Measurements from ENCODE around the gene PNRC2. TPM values are rescaled to one million over a fixed set of nuclear protein-coding genes. Genes with fewer than 3 reads are reported as not detected.

Gene PNRC2
- 81.9 TPM for total RNA-seq
- long read RNA-seq, transcript PNRC2-201 (3 exons, 2,416 nt), result major isoform, 101 of 116 reads
- long read RNA-seq, partial matches to known transcripts, result 0 of 116 reads
- long read RNA-seq, other reads (novel, unspliced or antisense), result 12 of 116 reads

DNA sequence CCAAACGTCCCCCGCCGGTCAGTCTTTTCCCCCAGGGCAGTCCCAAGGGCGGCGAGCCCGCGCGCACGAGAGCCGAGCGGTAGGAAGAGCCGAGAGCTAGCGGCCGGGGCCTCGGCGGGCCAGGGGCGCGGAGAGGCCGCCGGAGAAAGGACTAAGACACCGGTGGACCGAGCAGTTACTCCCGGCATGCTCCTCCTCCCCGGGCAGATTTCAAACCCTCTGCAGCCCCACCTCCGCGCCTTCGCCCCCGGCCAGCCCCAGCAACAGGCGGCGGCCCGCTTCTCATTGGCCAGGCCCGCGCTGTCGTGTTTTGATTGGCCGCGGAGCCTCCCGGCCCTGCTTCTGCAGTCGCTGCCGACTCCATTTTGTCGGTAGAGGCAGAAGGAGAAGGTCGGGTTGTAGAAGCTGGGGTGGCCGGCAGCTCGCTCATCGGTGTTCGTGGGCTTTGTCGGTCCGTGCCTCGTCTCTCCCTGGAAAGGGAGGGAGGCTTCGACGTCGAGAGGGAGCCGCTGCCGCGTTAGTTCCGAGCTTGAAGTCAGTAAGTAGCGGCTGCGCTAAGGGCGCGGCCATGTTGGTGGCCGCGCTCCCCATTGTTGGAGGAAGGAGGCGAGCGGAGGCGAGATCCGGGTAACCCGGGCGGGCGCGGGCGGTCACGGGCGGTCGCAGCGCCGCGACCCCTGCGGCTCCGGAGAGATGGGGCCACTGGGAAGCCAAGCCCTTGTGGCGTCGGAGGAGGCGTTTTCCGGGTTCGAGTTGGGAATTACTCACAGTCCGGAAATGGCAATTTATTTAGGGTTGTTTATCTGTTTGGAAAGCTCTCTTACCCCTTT lies at the start of gene PNRC2:
Gene PNRC2 (plus strand): TSS at position 368 of the 830 bp plus-strand sequence. CDS start 1,630 bp downstream, outside the sequence.
- intact Hi-C loops (cut with micrococcal nuclease), result loop anchor here (5.0 kb wide), 1 partner anchor 68 kb away; no protein-coding TSS in a partner anchor
- ATAC-seq (peak; percentile 96), DNase-seq (peak; percentile 98)

GRCh38 chr1:23910144-23910543 lies 49.5 kb upstream of the PNRC2 start:
- DNase-seq, result no peak
- intact Hi-C loops (cut with micrococcal nuclease), result no loop called here
- no peak for ATAC-seq

GRCh38 chr1:23910553-23911246 lies 48.9 kb upstream of the PNRC2 start:
- intact Hi-C loops (cut with micrococcal nuclease), result no loop called here
- DNase-seq (no peak), ATAC-seq (no peak)

GRCh38 chr1:23911921-23912320 lies 47.7 kb upstream of the PNRC2 start:
- ATAC-seq, result no peak
- intact Hi-C loops (cut with micrococcal nuclease), result no loop called here
- DNase-seq, result no peak

- intact Hi-C loops (cut with micrococcal nuclease), result no loop called here
- ATAC-seq (no peak), DNase-seq (no peak)
These were observed 46.3 kb upstream of the PNRC2 start, which contains the start of gene CNR2 for GRCh38 chr1:23913212-23913880. TSS of gene CNR2 (minus strand) at chr1:23913362. CDS start at chr1:23875617, 37,745 bp downstream.

- DNase-seq, result no peak
- ATAC-seq, result no peak
- intact Hi-C loops (cut with micrococcal nuclease), result no loop called here
These were observed 44.7 kb upstream of the PNRC2 start for GRCh38 chr1:23914921-23915320.

DNA sequence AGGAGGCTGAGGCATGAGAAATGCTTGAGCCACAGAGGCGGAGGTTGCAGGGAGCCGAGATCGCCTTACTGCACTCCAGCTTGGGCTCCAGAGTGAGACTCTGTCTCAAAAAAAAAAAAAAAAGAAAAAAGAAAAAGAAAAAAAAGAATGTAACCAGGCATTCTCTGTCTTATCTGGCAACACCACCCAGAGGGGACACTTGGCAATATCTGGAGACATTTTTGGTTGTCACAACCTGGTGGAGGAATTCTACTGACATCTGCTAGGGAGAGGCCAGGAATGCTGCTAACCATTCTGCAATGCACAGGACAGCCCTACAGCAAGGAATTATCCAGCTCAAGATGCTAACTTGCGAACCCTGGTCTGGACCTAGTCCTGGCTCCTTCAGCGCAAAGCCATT lies 44.2 kb upstream of the PNRC2 start:
- intact Hi-C loops (cut with micrococcal nuclease), result no loop called here
- no peak for ATAC-seq

DNA sequence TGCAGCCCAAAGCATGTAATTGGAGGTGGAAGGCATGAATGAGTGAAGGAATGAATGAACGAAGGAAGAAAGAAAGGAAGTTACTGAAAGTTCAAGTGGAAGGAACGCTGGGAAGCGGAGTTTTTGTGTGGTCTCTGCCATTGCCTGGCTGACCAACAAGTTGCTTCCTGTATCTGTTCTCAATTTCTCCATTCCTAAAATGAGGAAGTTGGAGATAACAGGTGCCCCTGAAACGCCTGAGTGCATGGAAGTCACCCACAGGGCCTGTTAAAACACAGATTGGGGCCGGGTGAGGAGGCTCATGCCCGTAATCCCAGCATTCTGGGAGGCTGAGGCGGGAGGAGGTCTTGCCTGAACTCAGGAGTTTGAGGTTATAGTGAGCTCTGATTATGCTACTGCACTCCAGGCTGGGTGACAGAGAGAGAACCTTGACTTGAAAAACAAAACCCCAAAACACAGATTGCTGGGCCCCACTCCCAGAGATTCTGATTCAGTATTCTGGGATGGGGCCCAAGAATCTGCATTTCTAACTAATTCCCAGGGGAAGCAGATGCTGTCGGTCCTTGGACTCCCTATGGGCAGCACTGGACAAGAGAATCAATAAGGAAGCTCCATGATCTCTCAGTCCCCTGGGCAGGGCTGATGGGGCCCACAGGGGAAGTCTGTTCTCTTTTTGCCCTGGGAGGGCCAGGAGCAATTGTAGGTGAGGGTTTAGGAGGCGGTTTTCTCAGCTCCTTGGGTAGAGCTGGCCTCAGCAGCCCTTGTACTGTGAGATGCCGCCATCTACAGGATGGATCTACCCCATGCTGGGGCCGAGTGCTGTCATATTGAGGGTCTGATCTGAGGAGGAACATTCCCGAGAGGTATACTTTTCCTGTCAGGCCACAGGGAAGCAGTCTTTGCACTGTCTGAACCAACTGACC lies 43.2 kb upstream of the PNRC2 start:
- peak; percentile 65 for DNase-seq
- peak; percentile 69 for ATAC-seq
- intact Hi-C loops (cut with micrococcal nuclease), result no loop called here

More for the DNA sequence above, 44.2 kb upstream of the PNRC2 start:
- DNase-seq, result no peak

DNA sequence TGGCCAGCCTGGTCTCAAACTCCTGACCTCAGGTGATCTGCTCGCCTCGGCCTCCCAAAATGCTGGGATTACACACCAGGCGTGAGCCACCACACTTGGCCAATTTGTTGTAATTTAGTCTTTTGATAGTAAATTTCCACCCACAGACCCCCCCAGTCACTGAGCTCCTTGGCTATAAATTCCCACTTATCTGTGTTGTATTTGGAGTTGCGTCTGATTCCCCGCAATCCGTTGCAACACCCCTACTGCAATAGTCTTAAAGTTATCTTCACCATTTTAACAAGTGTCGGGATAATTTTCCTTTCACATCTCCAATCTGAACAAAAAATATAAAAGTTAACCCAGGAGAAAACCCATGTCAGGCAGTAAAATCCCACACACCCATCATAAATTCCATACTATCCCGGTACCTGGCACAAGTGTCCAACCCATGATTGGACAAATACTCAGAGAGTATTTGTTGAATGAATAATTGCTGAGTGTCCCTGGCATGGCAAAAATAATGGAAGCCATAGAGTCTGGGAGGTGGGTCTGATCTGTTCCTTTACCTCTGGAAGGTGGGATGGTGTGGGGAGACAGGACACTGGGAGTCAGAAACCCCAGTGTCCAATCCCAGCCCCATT lies 37.2 kb upstream of the PNRC2 start:
- DNase-seq (no peak), ATAC-seq (no peak)
- intact Hi-C loops (cut with micrococcal nuclease), result no loop called here

GRCh38 chr1:23923592-23924499 lies 35.8 kb upstream of the PNRC2 start:
- DNase-seq (no peak), ATAC-seq (no peak)
- intact Hi-C loops (cut with micrococcal nuclease), result no loop called here

DNA sequence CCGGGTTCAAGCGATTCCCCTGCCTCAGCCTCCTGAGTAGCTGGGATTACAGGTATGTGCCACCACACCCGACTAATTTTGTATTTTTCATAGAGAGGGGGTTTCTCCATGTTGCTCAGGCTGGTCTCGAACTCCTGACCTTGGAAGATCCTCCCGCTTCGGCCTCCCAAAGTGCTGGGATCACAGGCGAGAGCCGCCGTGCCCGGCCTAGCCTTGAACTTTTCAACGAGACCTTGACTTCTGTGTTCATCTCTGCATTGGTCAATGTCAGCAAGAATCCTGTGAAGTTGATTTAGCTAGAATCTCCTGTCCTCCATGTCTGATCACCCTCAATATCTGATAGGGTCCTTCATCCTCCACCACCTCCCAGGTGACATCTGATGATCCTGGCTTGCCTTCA lies 35.0 kb upstream of the PNRC2 start:
- no peak for DNase-seq
- no peak for ATAC-seq
- intact Hi-C loops (cut with micrococcal nuclease), result no loop called here

DNA sequence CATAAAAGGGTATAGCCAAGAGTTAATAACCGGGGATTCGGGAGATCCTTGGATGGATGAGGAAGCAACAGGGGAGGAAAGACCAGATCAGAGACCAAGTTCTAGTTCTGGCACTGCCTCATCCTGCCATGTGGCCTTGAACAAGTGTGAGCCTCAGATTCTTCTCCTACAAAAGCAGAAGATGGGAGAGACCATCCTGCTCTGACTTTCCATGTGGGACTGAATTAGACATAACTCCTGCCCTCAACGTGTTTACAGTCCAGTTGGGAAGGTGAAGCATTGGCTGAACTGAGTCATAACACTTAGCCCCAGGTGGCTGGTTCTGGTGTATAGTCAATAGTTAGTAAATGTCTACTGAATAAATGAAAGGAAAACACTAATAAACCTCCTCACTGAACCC lies 34.3 kb upstream of the PNRC2 start:
- DNase-seq (no peak), ATAC-seq (no peak)
- intact Hi-C loops (cut with micrococcal nuclease), result no loop called here

- intact Hi-C loops (cut with micrococcal nuclease), result no loop called here
- ATAC-seq (no peak), DNase-seq (no peak)
These were observed 32.5 kb upstream of the PNRC2 start for GRCh38 chr1:23927097-23927496.

DNA sequence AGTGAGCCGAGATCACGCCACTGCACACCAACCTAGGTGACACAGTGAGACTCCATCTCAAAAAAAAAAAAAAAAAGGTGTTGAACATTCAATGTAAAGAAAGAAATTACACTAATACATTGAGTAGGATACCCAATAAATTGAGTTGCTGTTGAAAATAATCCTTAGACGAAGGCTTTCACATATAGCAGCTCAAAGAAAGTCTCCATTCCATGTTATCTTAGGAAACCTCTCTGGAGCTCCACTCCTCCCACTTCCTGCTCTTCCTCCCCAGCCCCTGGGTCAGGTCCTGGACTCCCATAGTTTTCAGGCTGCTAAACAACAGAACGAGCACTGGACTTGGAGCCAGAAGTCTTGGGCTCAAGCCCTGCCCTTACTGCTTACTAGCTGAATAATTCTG lies 30.8 kb upstream of the PNRC2 start:
- intact Hi-C loops (cut with micrococcal nuclease), result no loop called here
- DNase-seq (no peak), ATAC-seq (no peak)

DNA sequence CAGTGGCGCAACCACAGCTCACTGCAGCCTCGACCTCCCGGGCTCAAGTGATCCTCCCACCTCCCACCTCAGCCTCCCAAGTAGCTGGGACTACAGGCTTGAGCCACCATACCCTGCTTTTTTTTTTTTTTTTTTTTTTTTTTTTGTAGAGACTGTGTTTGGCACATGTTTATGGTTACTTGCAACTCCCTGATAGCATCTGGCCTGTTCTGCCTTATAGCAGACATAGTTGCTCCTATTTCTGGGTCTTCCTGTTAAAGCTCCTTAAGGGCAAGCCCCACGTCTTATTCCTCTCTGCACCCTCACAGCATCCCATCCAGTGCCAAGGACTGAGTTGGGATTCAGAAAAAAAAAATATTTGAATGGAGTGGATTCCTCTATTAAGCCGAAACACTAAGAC lies 29.4 kb upstream of the PNRC2 start:
- DNase-seq, result no peak
- intact Hi-C loops (cut with micrococcal nuclease), result no loop called here
- ATAC-seq, result no peak

DNA sequence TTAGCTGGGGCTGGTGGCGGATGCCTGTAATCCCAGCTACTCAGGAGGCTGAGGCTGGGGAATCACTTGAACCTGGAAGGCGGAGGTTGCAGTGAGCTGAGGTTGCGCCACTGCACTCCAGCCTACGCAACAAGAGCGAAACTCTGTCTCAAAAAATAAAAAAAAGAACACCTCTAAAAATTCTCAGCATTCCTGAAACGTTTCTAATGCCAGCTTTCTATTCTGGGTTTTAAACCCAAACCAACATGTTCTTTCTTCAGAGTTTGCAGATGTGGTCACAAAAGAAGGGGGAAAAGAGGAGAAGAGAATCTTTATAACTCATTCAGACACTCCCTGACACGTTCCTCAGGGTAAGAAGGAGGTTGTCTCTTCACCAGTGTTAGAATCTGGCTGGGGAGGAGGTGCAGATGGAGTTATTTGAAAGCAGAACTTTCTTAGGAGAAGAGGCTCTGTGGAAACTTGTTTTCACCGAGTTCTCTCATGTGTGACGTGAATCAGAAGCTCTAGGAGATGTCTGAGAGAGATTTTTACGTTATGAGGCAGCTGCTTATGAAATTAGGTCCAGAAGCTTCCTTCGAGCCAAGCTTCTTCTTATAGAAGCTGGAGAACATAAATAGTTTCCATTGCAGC lies 28.7 kb upstream of the PNRC2 start:
- intact Hi-C loops (cut with micrococcal nuclease), result no loop called here
- DNase-seq (no peak), ATAC-seq (no peak)

- DNase-seq, result no peak
- ATAC-seq, result no peak
- intact Hi-C loops (cut with micrococcal nuclease), result no loop called here
These were observed 28.1 kb upstream of the PNRC2 start for GRCh38 chr1:23931491-23931880.
